Measurements from ENCODE around the gene AUTS2. TPM values are rescaled to one million over a fixed set of nuclear protein-coding genes. Genes with fewer than 3 reads are reported as not detected.

The AUTS2 gene
- total and polyA plus RNA-seq, 10 of the 15 experiments (the other 5 are each of a cell fraction or from before 2014, with no cell fraction given): 6.4 to 55.6 (median 21.6) TPM

DNA sequence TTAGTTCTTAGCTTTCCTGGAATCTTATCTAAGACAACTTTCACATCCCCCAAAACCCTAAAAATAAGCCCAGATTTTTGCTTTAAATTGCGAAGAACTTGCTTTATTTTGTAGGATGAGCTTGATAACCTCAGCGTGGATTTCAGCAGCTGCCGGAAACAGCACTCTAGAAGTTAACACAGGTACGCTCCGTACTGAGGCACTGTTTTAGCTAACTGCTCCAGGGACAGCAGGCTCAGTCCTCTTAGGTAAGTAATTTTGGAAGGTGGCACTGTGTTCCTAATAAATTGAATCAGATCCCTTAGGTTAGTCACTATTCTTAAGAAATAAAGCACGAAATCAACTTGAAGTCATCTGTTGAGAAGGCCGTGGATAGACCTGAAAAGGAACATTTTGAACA is 2.2 kb upstream of the AUTS2 start:
- no peak overlapping the region for H3K27ac ChIP-seq (ENCODE audit: control insufficient read depth, insufficient read depth)
- peaks cover 3% of the 10 kb centered on the region; the same call in 1 of the 2 replicates for H3K4me1 ChIP-seq (ENCODE audit: control insufficient read depth, insufficient read depth, low read length)
- H2AFZ ChIP-seq (ENCODE audit: control insufficient read depth, low read depth, low read length): no peak overlapping the region
- RAD21 ChIA-PET (ENCODE audit: unreplicated experiment): interaction anchor here (0.6 to 1.8 kb wide), 5 partner anchors 8 to 405 kb away, joined by 3 to 5 read pairs (median 4); no protein-coding TSS in a partner anchor
- H3K9ac ChIP-seq (ENCODE audit: control insufficient read depth, insufficient read depth, low read length): no peak overlapping the region
- ATAC-seq (no peak), DNase-seq (ENCODE audit: low read depth, low spot score) (no peak), FAIRE-seq (no peak)
- SMC1A ChIA-PET (ENCODE audit: uncharacterized antibody, unreplicated experiment): interaction anchor here (0.6 to 1.7 kb wide), 8 partner anchors 23 to 227 kb away, joined by 3 read pairs; no protein-coding TSS in a partner anchor
- TF ChIP-seq, protein P1, sequence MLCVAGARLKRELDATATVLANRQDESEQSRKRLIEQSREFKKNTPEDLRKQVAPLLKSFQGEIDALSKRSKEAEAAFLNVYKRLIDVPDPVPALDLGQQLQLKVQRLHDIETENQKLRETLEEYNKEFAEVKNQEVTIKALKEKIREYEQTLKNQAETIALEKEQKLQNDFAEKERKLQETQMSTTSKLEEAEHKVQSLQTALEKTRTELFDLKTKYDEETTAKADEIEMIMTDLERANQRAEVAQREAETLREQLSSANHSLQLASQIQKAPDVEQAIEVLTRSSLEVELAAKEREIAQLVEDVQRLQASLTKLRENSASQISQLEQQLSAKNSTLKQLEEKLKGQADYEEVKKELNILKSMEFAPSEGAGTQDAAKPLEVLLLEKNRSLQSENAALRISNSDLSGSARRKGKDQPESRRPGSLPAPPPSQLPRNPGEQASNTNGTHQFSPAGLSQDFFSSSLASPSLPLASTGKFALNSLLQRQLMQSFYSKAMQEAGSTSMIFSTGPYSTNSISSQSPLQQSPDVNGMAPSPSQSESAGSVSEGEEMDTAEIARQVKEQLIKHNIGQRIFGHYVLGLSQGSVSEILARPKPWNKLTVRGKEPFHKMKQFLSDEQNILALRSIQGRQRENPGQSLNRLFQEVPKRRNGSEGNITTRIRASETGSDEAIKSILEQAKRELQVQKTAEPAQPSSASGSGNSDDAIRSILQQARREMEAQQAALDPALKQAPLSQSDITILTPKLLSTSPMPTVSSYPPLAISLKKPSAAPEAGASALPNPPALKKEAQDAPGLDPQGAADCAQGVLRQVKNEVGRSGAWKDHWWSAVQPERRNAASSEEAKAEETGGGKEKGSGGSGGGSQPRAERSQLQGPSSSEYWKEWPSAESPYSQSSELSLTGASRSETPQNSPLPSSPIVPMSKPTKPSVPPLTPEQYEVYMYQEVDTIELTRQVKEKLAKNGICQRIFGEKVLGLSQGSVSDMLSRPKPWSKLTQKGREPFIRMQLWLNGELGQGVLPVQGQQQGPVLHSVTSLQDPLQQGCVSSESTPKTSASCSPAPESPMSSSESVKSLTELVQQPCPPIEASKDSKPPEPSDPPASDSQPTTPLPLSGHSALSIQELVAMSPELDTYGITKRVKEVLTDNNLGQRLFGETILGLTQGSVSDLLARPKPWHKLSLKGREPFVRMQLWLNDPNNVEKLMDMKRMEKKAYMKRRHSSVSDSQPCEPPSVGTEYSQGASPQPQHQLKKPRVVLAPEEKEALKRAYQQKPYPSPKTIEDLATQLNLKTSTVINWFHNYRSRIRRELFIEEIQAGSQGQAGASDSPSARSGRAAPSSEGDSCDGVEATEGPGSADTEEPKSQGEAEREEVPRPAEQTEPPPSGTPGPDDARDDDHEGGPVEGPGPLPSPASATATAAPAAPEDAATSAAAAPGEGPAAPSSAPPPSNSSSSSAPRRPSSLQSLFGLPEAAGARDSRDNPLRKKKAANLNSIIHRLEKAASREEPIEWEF (IDR thresholded peaks at IDR 0.05; ENCODE audit: insufficient replicate concordance, low read depth, low read length): no peak
- TF ChIP-seq NR2F1 (conservative IDR thresholded peaks at IDR 0.05) (no peak), RAD21 (IDR thresholded peaks at IDR 0.05; ENCODE audit: insufficient read depth, low read depth, low read length) (no peak), NFYB (IDR thresholded peaks at IDR 0.05; ENCODE audit: insufficient read depth, low read depth, low read length) (no peak), ZZZ3 (IDR thresholded peaks at IDR 0.05; ENCODE audit: control insufficient read depth, insufficient read length, low read depth) (no peak), GABPA (IDR thresholded peaks at IDR 0.05; ENCODE audit: low read depth) (no peak), MEF2B (IDR thresholded peaks at IDR 0.05; ENCODE audit: partially characterized antibody, poor library complexity, severe bottlenecking) (no peak), PAX8 (IDR thresholded peaks at IDR 0.05) (no peak), BRCA1 (IDR thresholded peaks at IDR 0.05; ENCODE audit: low read depth, low read length) (no peak), GATAD2B (conservative IDR thresholded peaks at IDR 0.05; ENCODE audit: low read depth) (no peak)
- TF ChIP-seq, protein P2, sequence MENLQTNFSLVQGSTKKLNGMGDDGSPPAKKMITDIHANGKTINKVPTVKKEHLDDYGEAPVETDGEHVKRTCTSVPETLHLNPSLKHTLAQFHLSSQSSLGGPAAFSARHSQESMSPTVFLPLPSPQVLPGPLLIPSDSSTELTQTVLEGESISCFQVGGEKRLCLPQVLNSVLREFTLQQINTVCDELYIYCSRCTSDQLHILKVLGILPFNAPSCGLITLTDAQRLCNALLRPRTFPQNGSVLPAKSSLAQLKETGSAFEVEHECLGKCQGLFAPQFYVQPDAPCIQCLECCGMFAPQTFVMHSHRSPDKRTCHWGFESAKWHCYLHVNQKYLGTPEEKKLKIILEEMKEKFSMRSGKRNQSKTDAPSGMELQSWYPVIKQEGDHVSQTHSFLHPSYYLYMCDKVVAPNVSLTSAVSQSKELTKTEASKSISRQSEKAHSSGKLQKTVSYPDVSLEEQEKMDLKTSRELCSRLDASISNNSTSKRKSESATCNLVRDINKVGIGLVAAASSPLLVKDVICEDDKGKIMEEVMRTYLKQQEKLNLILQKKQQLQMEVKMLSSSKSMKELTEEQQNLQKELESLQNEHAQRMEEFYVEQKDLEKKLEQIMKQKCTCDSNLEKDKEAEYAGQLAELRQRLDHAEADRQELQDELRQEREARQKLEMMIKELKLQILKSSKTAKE (IDR thresholded peaks at IDR 0.05; ENCODE audit: low read depth, poor library complexity, severe bottlenecking): no peak
- POLR2A ChIA-PET: no interaction called here
- H3K79me2 ChIP-seq (ENCODE audit: control insufficient read depth, insufficient read depth, low read length): peaks cover 13% of the 10 kb centered on the region
- no peak overlapping the region for H3K4me2 ChIP-seq (ENCODE audit: control insufficient read depth, insufficient read depth)
- WGBS (ENCODE audit: insufficient coverage, insufficient replicate concordance, low lambda C conversion rate, missing lambda C conversion rate): 83% methylated on average over 7 of the region's 7 CpGs
- no peaks in the 10 kb centered on the region; the same call in 2 of the 3 replicates for H3K9me3 ChIP-seq (replicated peaks; ENCODE audit: control insufficient read depth, insufficient read depth, low read length)
- in situ Hi-C loops (cut with MboI): no loop called here
- no peaks in the 10 kb centered on the region; a peak in 1 of 4 replicates for H3K27me3 ChIP-seq (replicated peaks in 1 of 2; ENCODE audit: control insufficient read depth in 2 of 2, insufficient read depth in 2 of 2, low read length in 1 of 2)
- H4K20me1 ChIP-seq (ENCODE audit: control insufficient read depth, insufficient read depth): no peaks in the 10 kb centered on the region
- CTCF ChIA-PET: interaction anchor here (1.5 kb wide), 1 partner anchor 24 kb away, joined by 3 read pairs; no protein-coding TSS in a partner anchor
- no peak overlapping the region for H3K4me3 ChIP-seq
- intact Hi-C loops (cut with micrococcal nuclease; ENCODE audit: unreplicated experiment): no loop called here
- no TSS peak for BruUV-seq (replicated peaks)
- H3K36me3 ChIP-seq (ENCODE audit: control insufficient read depth in 2 of 2, insufficient read depth in 2 of 2, low read length in 1 of 2): no peaks in the 10 kb centered on the region

Data from GM12878 (cell line).